HEK293 (cell line): ENCODE data around the gene TSHZ2.
A peak's percentile ranks its signal among the peaks of the same experiment; 100 is the strongest.

ENCODE experiments used
- CTCF ChIA-PET: fragments of 350-600 bp; formaldehyde crosslinking; extraction: SDS; loops from one replicate; lab custom pipeline; 2021; ENCODE audit warnings: antibody characterized with exemption; lab: Yijun Ruan, JAX
- POLR2A ChIA-PET: fragments of 300-600 bp; formaldehyde crosslinking; extraction: SDS; loops from one replicate; lab custom pipeline; 2020; ENCODE audit warnings: antibody characterized with exemption, inconsistent platforms; lab: Yijun Ruan, JAX
- H3K27ac ChIP-seq: fragments of 200-500 bp; sonication (Bioruptor generic); 2 replicates; pipeline ENCODE4 v1.5.1; 2014; ENCODE audit warnings: low read depth, low read length, control low read depth, inconsistent platforms; ENCODE audit errors: extremely low read depth
- H3K36me3 ChIP-seq, 2 experiments: fragments of 200-500 bp in 1 of 2; sonication (Bioruptor generic) in 1 of 2; 1 replicate in 1 of 2; 2 replicates in 1 of 2; pipeline ENCODE4 v1.5.1; 2014 to 2017; ENCODE audit warnings: inconsistent platforms in 2 of 2, low read length in 2 of 2; ENCODE audit not compliant: control insufficient read depth in 2 of 2, insufficient read depth in 1 of 2
- H3K4me1 ChIP-seq: fragments of 200-500 bp; sonication (Bioruptor generic); 2 replicates; pipeline ENCODE4 v1.5.1; 2014; ENCODE audit warnings: mild to moderate bottlenecking, low read length, inconsistent platforms; ENCODE audit not compliant: control insufficient read depth, insufficient read depth
- H3K4me3 ChIP-seq: 2 replicates; pipeline ENCODE4 v1.5.1; 2011; ENCODE audit warnings: low read depth, mild to moderate bottlenecking, control low read depth, low read length, moderate library complexity
- H3K9me3 ChIP-seq: fragments of 200-500 bp; sonication (Bioruptor generic); 2 replicates; pipeline ENCODE4 v1.5.1; 2014; ENCODE audit warnings: low read depth, low read length, inconsistent platforms; ENCODE audit not compliant: control insufficient read depth, insufficient read depth
- EGR2 ChIP-seq: fragments of 450-650 bp; formaldehyde crosslinking; IDR thresholded peaks from 2 replicates; pipeline ENCODE4 v1.5.1; 2016; ENCODE audit warnings: low read depth, missing biosample characterization, missing genetic modification characterization
- KLF7 ChIP-seq: fragments of 450-650 bp; formaldehyde crosslinking; IDR thresholded peaks from 2 replicates; pipeline ENCODE4 v1.5.1; 2016; ENCODE audit warnings: missing biosample characterization, missing genetic modification characterization, borderline replicate concordance
- KLF9 ChIP-seq: fragments of 450-650 bp; formaldehyde crosslinking; IDR thresholded peaks from 2 replicates; pipeline ENCODE4 v1.5.1; 2016; ENCODE audit warnings: missing biosample characterization, missing genetic modification characterization, low read depth
- OSR2 ChIP-seq: fragments of 450-650 bp; formaldehyde crosslinking; IDR thresholded peaks from 2 replicates; pipeline ENCODE4 v1.5.1; 2016; ENCODE audit warnings: missing biosample characterization, missing genetic modification characterization
- OVOL3 ChIP-seq: fragments of 450-650 bp; formaldehyde crosslinking; IDR thresholded peaks from 2 replicates; pipeline ENCODE4 v1.5.1; 2016; ENCODE audit warnings: missing biosample characterization, missing genetic modification characterization
- ZBTB48 ChIP-seq: fragments of 450-650 bp; formaldehyde crosslinking; IDR thresholded peaks from 2 replicates; pipeline ENCODE4 v1.5.1; 2016; ENCODE audit warnings: missing biosample characterization, missing genetic modification characterization
- ZEB2 ChIP-seq: fragments of 450-650 bp; formaldehyde crosslinking; IDR thresholded peaks from 2 replicates; pipeline ENCODE4 v1.5.1; 2016; ENCODE audit warnings: missing biosample characterization, missing genetic modification characterization
- ZNF184 ChIP-seq: fragments of 450-650 bp; IDR thresholded peaks from 2 replicates; pipeline ENCODE4 v1.5.1; 2018; ENCODE audit warnings: missing biosample characterization, mild to moderate bottlenecking, missing genetic modification characterization
- ZNF19 ChIP-seq: fragments of 450-650 bp; formaldehyde crosslinking; IDR thresholded peaks from 2 replicates; pipeline ENCODE4; 2016; ENCODE audit warnings: missing biosample characterization, missing genetic modification characterization, low read depth
- ZNF202 ChIP-seq: fragments of 450-650 bp; formaldehyde crosslinking; IDR thresholded peaks from 2 replicates; pipeline ENCODE4 v1.5.1; 2016; ENCODE audit warnings: missing biosample characterization, missing genetic modification characterization, borderline replicate concordance
- ZNF211 ChIP-seq: fragments of 450-650 bp; formaldehyde crosslinking; IDR thresholded peaks from 2 replicates; pipeline ENCODE4 v1.5.1; 2016; ENCODE audit warnings: low read depth, missing biosample characterization, missing genetic modification characterization
- ZNF239 ChIP-seq: fragments of 450-650 bp; formaldehyde crosslinking; IDR thresholded peaks from 2 replicates; pipeline ENCODE4 v1.5.1; 2016; ENCODE audit warnings: missing biosample characterization, missing genetic modification characterization
- ZNF24 ChIP-seq: fragments of 450-650 bp; formaldehyde crosslinking; IDR thresholded peaks from 2 replicates; pipeline ENCODE4 v1.5.1; 2016; ENCODE audit warnings: missing biosample characterization, missing genetic modification characterization
- ZNF280C ChIP-seq: fragments of 450-650 bp; formaldehyde crosslinking; IDR thresholded peaks from 2 replicates; pipeline ENCODE4 v1.5.1; 2016; ENCODE audit warnings: missing biosample characterization, missing genetic modification characterization
- ZNF311 ChIP-seq: fragments of 450-650 bp; formaldehyde crosslinking; IDR thresholded peaks from 2 replicates; pipeline ENCODE4 v1.5.1; 2017; ENCODE audit warnings: missing biosample characterization, missing genetic modification characterization, borderline replicate concordance
- ZNF354C ChIP-seq: fragments of 450-650 bp; formaldehyde crosslinking; IDR thresholded peaks from 2 replicates; pipeline ENCODE4 v1.5.1; 2016; ENCODE audit warnings: missing biosample characterization, missing genetic modification characterization, low read depth, borderline replicate concordance
- ZNF394 ChIP-seq: fragments of 450-650 bp; formaldehyde crosslinking; IDR thresholded peaks from 2 replicates; pipeline ENCODE4 v1.5.1; 2016; ENCODE audit warnings: missing biosample characterization, missing genetic modification characterization, mild to moderate bottlenecking, moderate library complexity, borderline replicate concordance
- ZNF596 ChIP-seq: fragments of 450-650 bp; IDR thresholded peaks from 2 replicates; pipeline ENCODE4 v1.5.0; 2018; ENCODE audit warnings: missing biosample characterization, mild to moderate bottlenecking, missing genetic modification characterization, moderate library complexity
- ZNF664 ChIP-seq: fragments of 450-650 bp; formaldehyde crosslinking; IDR thresholded peaks from 2 replicates; pipeline ENCODE4 v1.5.1; 2016; ENCODE audit warnings: missing biosample characterization, missing genetic modification characterization
- ZNF704 ChIP-seq: fragments of 450-650 bp; formaldehyde crosslinking; IDR thresholded peaks from 2 replicates; pipeline ENCODE4 v1.5.1; 2016; ENCODE audit warnings: missing biosample characterization, missing genetic modification characterization
- ZNF747 ChIP-seq: fragments of 450-650 bp; formaldehyde crosslinking; IDR thresholded peaks from 2 replicates; pipeline ENCODE4 v1.5.1; 2016; ENCODE audit warnings: missing biosample characterization, missing genetic modification characterization
- ZNF768 ChIP-seq: fragments of 450-650 bp; formaldehyde crosslinking; IDR thresholded peaks from 2 replicates; pipeline ENCODE4 v1.5.1; 2018; ENCODE audit warnings: missing biosample characterization, mild to moderate bottlenecking, missing genetic modification characterization
- ZNF777 ChIP-seq: fragments of 450-650 bp; formaldehyde crosslinking; IDR thresholded peaks from 2 replicates; pipeline ENCODE4 v1.5.1; 2017; ENCODE audit warnings: missing biosample characterization, missing genetic modification characterization, borderline replicate concordance
- TF ChIP-seq, protein P1 (sequence below): fragments of 450-650 bp; formaldehyde crosslinking; IDR thresholded peaks from 2 replicates; pipeline ENCODE4 v1.5.1; 2016; ENCODE audit warnings: missing biosample characterization, missing genetic modification characterization
- TF ChIP-seq, protein P2 (sequence below): fragments of 450-650 bp; formaldehyde crosslinking; IDR thresholded peaks from 2 replicates; pipeline ENCODE4; 2016; ENCODE audit warnings: missing biosample characterization, missing genetic modification characterization

Gene TSHZ2

GRCh38 chr20:53284256-53284655 is 312.1 kb downstream of the TSHZ2 start (continued):
- TF ChIP-seq ZEB2 (tag by site-specific recombination) (no peak), ZNF768 (tag by site-specific recombination) (no peak), ZNF280C (tag by site-specific recombination) (no peak), ZNF24 (tag by site-specific recombination) (no peak), ZNF664 (tag by site-specific recombination) (no peak), OVOL3 (no peak), ZNF747 (tag by site-specific recombination) (no peak), ZNF19 (tag by site-specific recombination) (no peak), ZNF184 (no peak)
- TF ChIP-seq, protein P1, sequence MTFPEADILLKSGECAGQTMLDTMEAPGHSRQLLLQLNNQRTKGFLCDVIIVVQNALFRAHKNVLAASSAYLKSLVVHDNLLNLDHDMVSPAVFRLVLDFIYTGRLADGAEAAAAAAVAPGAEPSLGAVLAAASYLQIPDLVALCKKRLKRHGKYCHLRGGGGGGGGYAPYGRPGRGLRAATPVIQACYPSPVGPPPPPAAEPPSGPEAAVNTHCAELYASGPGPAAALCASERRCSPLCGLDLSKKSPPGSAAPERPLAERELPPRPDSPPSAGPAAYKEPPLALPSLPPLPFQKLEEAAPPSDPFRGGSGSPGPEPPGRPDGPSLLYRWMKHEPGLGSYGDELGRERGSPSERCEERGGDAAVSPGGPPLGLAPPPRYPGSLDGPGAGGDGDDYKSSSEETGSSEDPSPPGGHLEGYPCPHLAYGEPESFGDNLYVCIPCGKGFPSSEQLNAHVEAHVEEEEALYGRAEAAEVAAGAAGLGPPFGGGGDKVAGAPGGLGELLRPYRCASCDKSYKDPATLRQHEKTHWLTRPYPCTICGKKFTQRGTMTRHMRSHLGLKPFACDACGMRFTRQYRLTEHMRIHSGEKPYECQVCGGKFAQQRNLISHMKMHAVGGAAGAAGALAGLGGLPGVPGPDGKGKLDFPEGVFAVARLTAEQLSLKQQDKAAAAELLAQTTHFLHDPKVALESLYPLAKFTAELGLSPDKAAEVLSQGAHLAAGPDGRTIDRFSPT = no peak

GRCh38 chr20:53284696-53285095 is 312.5 kb downstream of the TSHZ2 start:
- POLR2A ChIA-PET = no interaction called here
- CTCF ChIA-PET = no interaction called here
- Histone ChIP-seq H3K4me1 (no peaks in the 10 kb centered on the region), H3K4me3 (no peak overlapping the region), H3K9me3 (no peaks in the 10 kb centered on the region), H3K27ac (no peak overlapping the region)
- TF ChIP-seq, protein P2, sequence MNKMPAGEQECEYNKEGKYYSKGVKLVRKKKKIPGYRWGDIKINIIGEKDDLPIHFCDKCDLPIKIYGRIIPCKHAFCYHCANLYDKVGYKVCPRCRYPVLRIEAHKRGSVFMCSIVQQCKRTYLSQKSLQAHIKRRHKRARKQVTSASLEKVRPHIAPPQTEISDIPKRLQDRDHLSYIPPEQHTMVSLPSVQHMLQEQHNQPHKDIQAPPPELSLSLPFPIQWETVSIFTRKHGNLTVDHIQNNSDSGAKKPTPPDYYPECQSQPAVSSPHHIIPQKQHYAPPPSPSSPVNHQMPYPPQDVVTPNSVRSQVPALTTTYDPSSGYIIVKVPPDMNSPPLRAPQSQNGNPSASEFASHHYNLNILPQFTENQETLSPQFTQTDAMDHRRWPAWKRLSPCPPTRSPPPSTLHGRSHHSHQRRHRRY (tag by site-specific recombination) = no peak
- TF ChIP-seq ZNF596 (tag by site-specific recombination) = peak; percentile 50; the same call in 1 of the 2 replicates
- TF ChIP-seq, all 188 proteins: peak for 1
- H3K36me3 ChIP-seq = no peaks in the 10 kb centered on the region

- ChIA-PET CTCF (no interaction called here), POLR2A (no interaction called here)
- H3K9me3 ChIP-seq = no peaks in the 10 kb centered on the region
- H3K4me3 ChIP-seq = no peak overlapping the region
- H3K4me1 ChIP-seq = no peaks in the 10 kb centered on the region
- no peak overlapping the region for H3K27ac ChIP-seq
- no peaks in the 10 kb centered on the region for H3K36me3 ChIP-seq
- TF ChIP-seq EGR2 (tag by site-specific recombination) (no peak), KLF7 (tag by site-specific recombination) (no peak), ZNF704 (no peak), KLF9 (tag by site-specific recombination) (no peak), ZNF354C (tag by site-specific recombination) (no peak), ZNF777 (no peak), ZBTB48 (tag by site-specific recombination) (no peak), OSR2 (tag by site-specific recombination) (no peak), ZNF280C (tag by site-specific recombination) (no peak), ZNF239 (tag by site-specific recombination) (no peak), ZNF311 (no peak), ZNF211 (tag by site-specific recombination) (no peak), ZNF202 (tag by site-specific recombination) (no peak), ZNF394 (tag by site-specific recombination) (no peak)
Measured at GRCh38 chr20:53287357-53288042, 315.3 kb downstream of the TSHZ2 start.
